Measurements from ENCODE around the gene IMPDH2.

DNA sequence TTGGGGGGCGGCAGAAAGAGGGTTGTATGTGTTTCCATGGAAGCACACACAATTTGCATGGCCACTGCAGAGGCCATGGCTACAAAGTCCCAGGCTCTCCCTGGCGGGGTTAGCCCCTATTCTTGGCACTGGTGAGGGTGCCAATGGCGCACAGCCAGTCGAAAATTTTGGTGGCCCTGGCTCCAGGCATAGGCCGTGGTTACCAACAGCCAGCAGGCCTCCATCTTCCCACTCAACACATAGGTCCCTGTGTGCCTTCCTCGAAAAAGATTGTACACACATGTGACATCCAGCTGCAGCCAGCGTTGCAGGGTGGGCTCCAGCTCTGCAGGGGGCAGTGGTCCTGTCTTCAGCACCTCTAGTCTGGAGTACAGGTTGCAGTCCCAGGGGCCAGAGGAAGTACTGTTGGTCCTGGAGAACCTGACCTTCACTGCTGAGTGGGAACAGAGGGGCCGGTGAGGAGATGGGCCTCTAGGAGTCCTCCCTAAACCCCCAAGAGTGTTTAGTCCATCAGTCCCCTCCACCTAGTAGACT is 32.0 kb downstream of the IMPDH2 start:
- TF ChIP-seq POLR2AphosphoS5 (IDR thresholded peaks at IDR 0.05) (no peak), POLR2A (IDR thresholded peaks at IDR 0.05) (no peak), EP300 (IDR thresholded peaks at IDR 0.05) (no peak)
- TF ChIP-seq, protein P1, sequence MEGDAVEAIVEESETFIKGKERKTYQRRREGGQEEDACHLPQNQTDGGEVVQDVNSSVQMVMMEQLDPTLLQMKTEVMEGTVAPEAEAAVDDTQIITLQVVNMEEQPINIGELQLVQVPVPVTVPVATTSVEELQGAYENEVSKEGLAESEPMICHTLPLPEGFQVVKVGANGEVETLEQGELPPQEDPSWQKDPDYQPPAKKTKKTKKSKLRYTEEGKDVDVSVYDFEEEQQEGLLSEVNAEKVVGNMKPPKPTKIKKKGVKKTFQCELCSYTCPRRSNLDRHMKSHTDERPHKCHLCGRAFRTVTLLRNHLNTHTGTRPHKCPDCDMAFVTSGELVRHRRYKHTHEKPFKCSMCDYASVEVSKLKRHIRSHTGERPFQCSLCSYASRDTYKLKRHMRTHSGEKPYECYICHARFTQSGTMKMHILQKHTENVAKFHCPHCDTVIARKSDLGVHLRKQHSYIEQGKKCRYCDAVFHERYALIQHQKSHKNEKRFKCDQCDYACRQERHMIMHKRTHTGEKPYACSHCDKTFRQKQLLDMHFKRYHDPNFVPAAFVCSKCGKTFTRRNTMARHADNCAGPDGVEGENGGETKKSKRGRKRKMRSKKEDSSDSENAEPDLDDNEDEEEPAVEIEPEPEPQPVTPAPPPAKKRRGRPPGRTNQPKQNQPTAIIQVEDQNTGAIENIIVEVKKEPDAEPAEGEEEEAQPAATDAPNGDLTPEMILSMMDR (IDR thresholded peaks at IDR 0.05), result no peak
